HepG2 (cell line): ENCODE measurements around the gene ABHD1. TPM values are rescaled to one million over a fixed set of nuclear protein-coding genes. Genes with fewer than 3 reads are reported as not detected.

ENCODE experiments used
- ATAC-seq: fragments of 200-7000 bp; cut with Tn5 transposase; 3 replicates; pipeline ENCODE4 v1.9.1; 2020; ENCODE audit warnings: mild to moderate bottlenecking, moderate library complexity
- BruUV-seq: library from RNA; stranded (reverse); fragments of 400-500 nt; replicated peaks from 2 replicates; lab custom pipeline; 2021; lab: Mats Ljungman, UMichigan
- CTCF ChIA-PET: fragments of 300-600 bp; formaldehyde crosslinking; extraction: SDS; loops from one replicate; lab custom pipeline; 2021; ENCODE audit warnings: low total read pairs, inconsistent platforms, low intra/inter-chr PET ratio; lab: Yijun Ruan, JAX
- POLR2A ChIA-PET: fragments of 350-600 bp; sonication (Branson Sonifier 250); formaldehyde crosslinking; loops from one replicate; lab custom pipeline; 2020; ENCODE audit warnings: antibody characterized with exemption, inconsistent platforms; lab: Yijun Ruan, JAX
- DNase-seq: peaks from one replicate; pipeline ENCODE4 v3.0.0-alpha.2; 2015; ENCODE audit warnings: low spot score
- FAIRE-seq: peaks from 3 replicates; lab custom pipeline; 2011; peaks lifted over from hg19 to GRCh38; lab: Jason Lieb, UNC
- H2AFZ ChIP-seq: one replicate; pipeline ENCODE4 v1.6.1; 2011; ENCODE audit warnings: low read length, inconsistent platforms
- H3K27ac ChIP-seq: fragments of 300-600 bp; 3 replicates; pipeline ENCODE4 v1.8.0; 2011; ENCODE audit warnings: mixed run types, mild to moderate bottlenecking, mixed read lengths, low read length, inconsistent platforms; ENCODE audit not compliant: insufficient read depth; ENCODE audit errors: extremely low read length
- H3K27me3 ChIP-seq, 2 experiments: fragments of 200-600 bp in 1 of 2; 2 replicates in 1 of 2; 3 replicates in 1 of 2; pipeline versions ENCODE4 v1.6.0 to v1.8.0; 2011; ENCODE audit warnings: low read length in 2 of 2, mild to moderate bottlenecking in 2 of 2, moderate library complexity in 2 of 2, inconsistent platforms in 1 of 2; ENCODE audit not compliant: insufficient read depth in 2 of 2, control insufficient read depth in 1 of 2
- H3K36me3 ChIP-seq, 2 experiments: fragments of 200-600 bp in 1 of 2; replicated peaks in 1 of 2; 2 replicates in 1 of 2; 3 replicates in 1 of 2; pipeline versions ENCODE4 v1.5.1 to v1.8.0; 2011; ENCODE audit warnings: low read length in 2 of 2, inconsistent platforms in 1 of 2; ENCODE audit not compliant: insufficient read depth in 2 of 2, control insufficient read depth in 1 of 2
- H3K4me1 ChIP-seq: 2 replicates; pipeline ENCODE4 v1.5.1; 2012; ENCODE audit warnings: low read length, inconsistent platforms; ENCODE audit not compliant: insufficient read depth
- H3K4me2 ChIP-seq: 2 replicates; pipeline ENCODE4 v1.6.0; 2011; ENCODE audit warnings: low read depth, low read length, inconsistent platforms
- H3K4me3 ChIP-seq, 3 experiments: fragments of 200-600 bp in 1 of 3; sonication (generic), shearing (Covaris generic) in 1 of 3; replicated peaks in 1 of 3; 2 replicates each; pipeline ENCODE4 v1.5.1; 2011 to 2016; ENCODE audit warnings: low read length in 3 of 3, inconsistent platforms in 2 of 3, low read depth in 2 of 3, mild to moderate bottlenecking in 2 of 3, control low read depth in 1 of 3, mixed read lengths in 1 of 3; ENCODE audit not compliant: insufficient read depth in 1 of 3
- H3K79me2 ChIP-seq: one replicate; pipeline ENCODE4 v1.6.1; 2011; ENCODE audit warnings: low read length, inconsistent platforms; ENCODE audit not compliant: insufficient read depth
- H3K9ac ChIP-seq: 2 replicates; pipeline ENCODE4 v1.6.0; 2011; ENCODE audit warnings: mild to moderate bottlenecking, low read depth, low read length, inconsistent platforms; ENCODE audit not compliant: insufficient read depth
- H3K9me3 ChIP-seq: 2 replicates; pipeline ENCODE4 v1.5.1; 2012; ENCODE audit warnings: mild to moderate bottlenecking, low read length
- H4K20me1 ChIP-seq: 2 replicates; pipeline ENCODE4 v1.6.0; 2011; ENCODE audit warnings: inconsistent platforms, mild to moderate bottlenecking, low read length, moderate library complexity; ENCODE audit not compliant: insufficient read depth
- AGO2 ChIP-seq: fragments of 200-400 bp; formaldehyde crosslinking; optimal IDR thresholded peaks from 2 replicates; pipeline ENCODE3; 2017; ENCODE audit warnings: mild to moderate bottlenecking, low read depth, low read length, moderate library complexity
- ARID4A ChIP-seq: sonication (generic); formaldehyde crosslinking; IDR thresholded peaks from 2 replicates; pipeline ENCODE4 v1.5.0; 2020; ENCODE audit warnings: mild to moderate bottlenecking, missing genetic modification reagents, borderline replicate concordance
- GTF3A ChIP-seq: sonication (generic); formaldehyde crosslinking; conservative IDR thresholded peaks from 2 replicates; pipeline ENCODE4 v1.4.0; 2020; ENCODE audit warnings: mild to moderate bottlenecking, missing genetic modification reagents
- HIC2 ChIP-seq: sonication (generic); formaldehyde crosslinking; IDR thresholded peaks from 2 replicates; pipeline ENCODE4 v1.9.0; 2022; ENCODE audit warnings: low read depth, missing genetic modification reagents
- IRX3 ChIP-seq: sonication (generic); formaldehyde crosslinking; IDR thresholded peaks from 2 replicates; pipeline ENCODE4 v1.8.1; 2023; ENCODE audit warnings: mild to moderate bottlenecking, low read depth, missing genetic modification reagents, borderline replicate concordance
- MNT ChIP-seq: fragments of 450-650 bp; IDR thresholded peaks from 2 replicates; pipeline ENCODE4 v1.6.1; 2016
- NFYC ChIP-seq: IDR thresholded peaks from 2 replicates; pipeline ENCODE4 v1.6.1; 2016; ENCODE audit warnings: missing genetic modification reagents, missing compliant biosample characterization
- PHB2 ChIP-seq: fragments of 450-650 bp; IDR thresholded peaks from 2 replicates; pipeline ENCODE4 v1.6.1; 2018; ENCODE audit not compliant: partially characterized antibody
- SMAD1 ChIP-seq: sonication (generic); formaldehyde crosslinking; IDR thresholded peaks from 2 replicates; pipeline ENCODE4 v1.4.0; 2020; ENCODE audit warnings: missing genetic modification reagents, low read depth, mild to moderate bottlenecking, borderline replicate concordance
- ZNF572 ChIP-seq: sonication (generic); formaldehyde crosslinking; IDR thresholded peaks from 2 replicates; pipeline ENCODE4 v1.5.1; 2020; ENCODE audit warnings: mild to moderate bottlenecking, missing genetic modification reagents
- ZNF761 ChIP-seq: sonication (generic); formaldehyde crosslinking; conservative IDR thresholded peaks from 2 replicates; pipeline ENCODE4 v1.4.0; 2020; ENCODE audit warnings: mild to moderate bottlenecking, missing genetic modification reagents
- WGBS: methylation state at CpG from one replicate; pipeline ENCODE4 v1.1.6; 2017; ENCODE audit warnings: low lambda C conversion rate; 5-methylcytosine and 5-hydroxymethylcytosine counted together
- in situ Hi-C: cut with HindIII; loops from 2 replicates; pipeline ENCODE4 v1.10.0; 2017; ENCODE audit warnings: low pct_unique_long_range_greater_than_20kb; ENCODE audit not compliant: extremely low pct_ligation_motif_present
- intact Hi-C: fragments of 100-400 bp; cut with micrococcal nuclease; formaldehyde crosslinking; loops from one replicate; pipeline ENCODE4 v1.10.0; 2022; ENCODE audit not compliant: unreplicated experiment
- polyA plus RNA-seq, 8 experiments: library from polyadenylated mRNA; depleted of rRNA in 3 of 8; stranded (reverse) in 7 of 8; unstranded in 1 of 8; fragments of >200 nt; fragmentation: Illumina TruSeq in 4 of 8; extraction: Trizol in 4 of 8; gene quantifications; 2 replicates each; pipeline versions ENCODE4 v1.2.1 to v1.2.3, GENCODE V29; 2011 to 2016; ENCODE audit warnings: low read depth in 4 of 8, missing spikeins in 1 of 8, mixed read lengths in 1 of 8; ENCODE audit not compliant: insufficient read depth in 1 of 8
- total RNA-seq, 5 experiments: library from RNA; depleted of rRNA; stranded (reverse); fragments of >200 nt; fragmentation: Illumina TruSeq; extraction: Trizol; gene quantifications; 2 replicates each; pipeline ENCODE4 v1.2.3, GENCODE V29; 2016; ENCODE audit warnings: low read depth in 1 of 5

The ABHD1 gene
- total and polyA plus RNA-seq, 2 of the 13 experiments (the other 11 are each of a cell fraction or from before 2014, with no cell fraction given), result 0.04 to 0.81 TPM

- ATAC-seq (no peak), DNase-seq (no peak), FAIRE-seq (no peak)
- Histone ChIP-seq H3K9me3 (no peaks in the 10 kb centered on the region), H4K20me1 (no peaks in the 10 kb centered on the region), H3K27me3 (no peaks in the 10 kb centered on the region), H3K36me3 (peaks cover 4 to 40% of the 10 kb centered on the region in 2 experiments), H3K79me2 (peaks cover 13% of the 10 kb centered on the region), H3K9ac (no peak overlapping the region), H3K27ac (no peak overlapping the region), H3K4me1 (peaks cover 48% of the 10 kb centered on the region), H3K4me2 (no peak overlapping the region), H2AFZ (no peak overlapping the region), H3K4me3 (no peak overlapping the region)
- intact Hi-C loops (loop anchor here (5.0 kb wide), 2 partner anchors 115 to 195 kb away; partner anchors contain the start of genes ATRAID and SLC5A6), in situ Hi-C loops (loop anchor here (5.0 kb wide), 2 partner anchors 100 to 185 kb away; partner anchors contain the start of gene TRIM54)
- BruUV-seq, result no TSS peak
- POLR2A ChIA-PET, result interaction anchor here (1.1 to 3.9 kb wide), 3 partner anchors 11 to 94 kb away, joined by 3 to 40 read pairs (median 11); partner anchors contain the start of gene KHK
- CTCF ChIA-PET, result interaction anchor here (2.3 kb wide), 1 partner anchor 11 kb away, joined by 6 read pairs; the partner anchor contains the start of gene KHK
- no peak for TF ChIP-seq ZNF761 (CRISPR knock-in tag)
- TF ChIP-seq PHB2, result no peak
- TF ChIP-seq GTF3A, result no peak
- 0 out of 2 replicates have a peak, but pooled peaks have one; percentile 18 for TF ChIP-seq ZNF572 (CRISPR knock-in tag)
- TF ChIP-seq AGO2, result peak; percentile 43
- no peak for TF ChIP-seq IRX3 (CRISPR knock-in tag)
- TF ChIP-seq ARID4A (CRISPR knock-in tag), result 0 out of 2 replicates have a peak, but pooled peaks have one; percentile 4
- TF ChIP-seq HIC2, result 0 out of 2 replicates have a peak, but pooled peaks have one; percentile 10
- no peak for TF ChIP-seq MNT
- no peak for TF ChIP-seq SMAD1 (CRISPR knock-in tag)
- TF ChIP-seq NFYC (CRISPR knock-in tag), result no peak
- 99% methylated on average over 14 of the region's 14 CpGs for WGBS
Measured at GRCh38 chr2:27097341-27097740, 26.3 kb upstream of the ABHD1 start.
